GM12891 (cell line): ENCODE measurements around the gene CDK5RAP2.

Experiments
- DNase-seq: peaks from one replicate; pipeline ENCODE4 v3.0.0; 2011; ENCODE audit warnings: low spot score; ENCODE audit not compliant: insufficient read length
- FAIRE-seq: peaks from 2 replicates; lab custom pipeline; 2011; peaks lifted over from hg19 to GRCh38; lab: Jason Lieb, UNC
- PAX5 ChIP-seq: IDR thresholded peaks from 2 replicates; pipeline ENCODE4 v1.6.1; 2011; ENCODE audit warnings: low read length, moderate library complexity, mild to moderate bottlenecking; ENCODE audit not compliant: insufficient read depth, severe bottlenecking
- POLR2A ChIP-seq: IDR thresholded peaks from 2 replicates; pipeline ENCODE4 v1.6.1; 2011; ENCODE audit warnings: low read depth, low read length, control low read depth
- POLR2AphosphoS5 ChIP-seq: IDR thresholded peaks from 2 replicates; pipeline ENCODE4 v1.6.1; 2011; ENCODE audit warnings: low read depth, low read length, control low read depth
- POU2F2 ChIP-seq: IDR thresholded peaks from 2 replicates; pipeline ENCODE4 v1.6.1; 2011; ENCODE audit warnings: low read depth, mild to moderate bottlenecking, control low read depth, low read length, moderate library complexity
- SPI1 ChIP-seq: IDR thresholded peaks from 2 replicates; pipeline ENCODE4 v1.6.1; 2011; ENCODE audit warnings: low read depth, low read length, control low read depth
- TAF1 ChIP-seq: IDR thresholded peaks from 2 replicates; pipeline ENCODE4 v1.6.1; 2011; ENCODE audit warnings: low read depth, low read length, control low read depth

Gene CDK5RAP2

GRCh38 chr9:120396931-120397330, 183.0 kb downstream of the CDK5RAP2 start:
- TF ChIP-seq POLR2A: no peak
- no peak for TF ChIP-seq POU2F2
- TF ChIP-seq TAF1: no peak
- no peak for TF ChIP-seq PAX5
- TF ChIP-seq POLR2AphosphoS5: no peak
- TF ChIP-seq SPI1: no peak
- no peak for FAIRE-seq
- DNase-seq: no peak

GRCh38 chr9:120396418-120396817, 183.5 kb downstream of the CDK5RAP2 start:
- FAIRE-seq (no peak), DNase-seq (no peak)
- no peak for TF ChIP-seq TAF1
- no peak for TF ChIP-seq POU2F2
- TF ChIP-seq POLR2A: no peak
- no peak for TF ChIP-seq PAX5
- TF ChIP-seq POLR2AphosphoS5: no peak

- FAIRE-seq (no peak), DNase-seq (no peak)
- TF ChIP-seq POU2F2 (no peak), SPI1 (no peak), TAF1 (no peak), POLR2AphosphoS5 (no peak), PAX5 (no peak), POLR2A (no peak)
These were observed 184.6 kb downstream of the CDK5RAP2 start for GRCh38 chr9:120395376-120395775.

GRCh38 chr9:120394058-120394669, 185.8 kb downstream of the CDK5RAP2 start:
- DNase-seq: no peak
- no peak for TF ChIP-seq TAF1
- FAIRE-seq: no peak

GRCh38 chr9:120393386-120394057, 186.4 kb downstream of the CDK5RAP2 start:
- no peak for FAIRE-seq
- no peak for TF ChIP-seq POLR2A
- no peak for TF ChIP-seq PAX5
- TF ChIP-seq TAF1: no peak
- no peak for TF ChIP-seq SPI1
- no peak for TF ChIP-seq POU2F2
- no peak for TF ChIP-seq POLR2AphosphoS5
- no peak for DNase-seq

DNA sequence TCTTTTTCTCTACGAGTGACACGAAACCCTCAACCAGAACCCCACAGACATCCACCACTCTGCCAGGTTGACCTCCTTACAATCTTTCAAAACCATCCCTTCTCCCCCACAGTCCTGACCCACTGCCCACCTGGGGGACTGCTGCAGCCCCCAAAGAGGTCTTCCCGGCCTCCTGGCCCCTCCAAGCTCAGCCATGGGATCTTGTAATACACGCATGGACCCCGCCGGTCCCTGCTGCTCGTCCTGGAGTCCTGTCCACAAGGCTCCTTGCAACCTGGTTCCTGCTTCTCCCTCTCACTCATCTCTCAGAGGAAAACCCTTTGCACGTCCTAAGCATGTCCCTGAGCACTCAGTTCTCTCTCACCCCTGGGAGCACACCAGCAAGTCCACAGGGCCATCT, 187.3 kb downstream of the CDK5RAP2 start:
- TF ChIP-seq TAF1 (no peak), PAX5 (no peak), SPI1 (no peak), POLR2A (no peak), POU2F2 (no peak), POLR2AphosphoS5 (no peak)
- FAIRE-seq (no peak), DNase-seq (no peak)

- FAIRE-seq (no peak), DNase-seq (no peak)
- no peak for TF ChIP-seq PAX5
- TF ChIP-seq POU2F2: no peak
- no peak for TF ChIP-seq POLR2A
- TF ChIP-seq TAF1: no peak
- no peak for TF ChIP-seq SPI1
- TF ChIP-seq POLR2AphosphoS5: no peak
These were observed 187.7 kb downstream of the CDK5RAP2 start for GRCh38 chr9:120392245-120392644.

GRCh38 chr9:120391691-120392090, 188.3 kb downstream of the CDK5RAP2 start:
- no peak for DNase-seq
- no peak for FAIRE-seq
- no peak for TF ChIP-seq POU2F2
- TF ChIP-seq SPI1: no peak
- TF ChIP-seq POLR2A: no peak
- no peak for TF ChIP-seq TAF1
- no peak for TF ChIP-seq PAX5
- TF ChIP-seq POLR2AphosphoS5: no peak

DNA sequence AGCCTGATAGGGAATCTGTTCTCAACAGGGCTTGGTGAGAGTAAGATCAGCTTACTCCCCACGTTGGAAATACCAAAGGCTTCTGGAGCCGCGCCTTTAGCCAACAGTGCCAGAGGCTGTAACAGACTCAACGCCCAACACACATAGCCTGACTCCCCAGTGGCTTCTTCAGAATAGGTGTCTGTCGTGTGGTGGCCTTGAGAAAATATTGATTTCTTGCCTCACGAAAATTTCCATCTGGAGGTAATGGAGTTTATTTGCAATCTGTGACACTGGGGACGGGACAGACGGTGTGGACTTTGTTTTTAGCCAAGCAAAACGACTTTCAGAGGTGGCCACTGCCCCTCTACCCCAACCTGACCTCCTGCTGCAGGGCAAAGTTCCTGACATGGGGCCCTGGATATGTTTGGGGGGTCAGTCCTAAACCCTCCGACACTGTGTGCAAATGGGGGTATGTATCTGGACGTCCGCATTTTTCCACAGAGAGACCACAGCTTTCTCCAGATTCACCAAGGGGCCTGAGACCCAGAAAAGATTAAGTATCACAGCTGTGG, 189.3 kb downstream of the CDK5RAP2 start:
- TF ChIP-seq SPI1: no peak
- no peak for TF ChIP-seq POLR2AphosphoS5
- TF ChIP-seq POU2F2: no peak
- TF ChIP-seq POLR2A: no peak
- no peak for TF ChIP-seq TAF1
- no peak for TF ChIP-seq PAX5
- no peak for DNase-seq
- no peak for FAIRE-seq

- TF ChIP-seq PAX5 (no peak), TAF1 (no peak), POLR2AphosphoS5 (no peak), POLR2A (no peak), SPI1 (no peak), POU2F2 (no peak)
These were observed 190.1 kb downstream of the CDK5RAP2 start for GRCh38 chr9:120389867-120390266.

GRCh38 chr9:120389300-120389699, 190.7 kb downstream of the CDK5RAP2 start:
- no peak for DNase-seq
- FAIRE-seq: no peak
- TF ChIP-seq POLR2A: no peak
- TF ChIP-seq POU2F2: no peak
- TF ChIP-seq POLR2AphosphoS5: no peak

More at GRCh38 chr9:120389867-120390266, 190.1 kb downstream of the CDK5RAP2 start:
- FAIRE-seq (no peak), DNase-seq (no peak)
